HEK293 (cell line): ENCODE results near the gene IL5.

Experiments
- CTCF ChIA-PET: fragments of 350-600 bp; formaldehyde crosslinking; extraction: SDS; loops from one replicate; lab custom pipeline; 2021; ENCODE audit warnings: antibody characterized with exemption; lab: Yijun Ruan, JAX
- POLR2A ChIA-PET: fragments of 300-600 bp; formaldehyde crosslinking; extraction: SDS; loops from one replicate; lab custom pipeline; 2020; ENCODE audit warnings: antibody characterized with exemption, inconsistent platforms; lab: Yijun Ruan, JAX
- H3K27ac ChIP-seq: fragments of 200-500 bp; sonication (Bioruptor generic); 2 replicates; pipeline ENCODE4 v1.5.1; 2014; ENCODE audit warnings: low read depth, low read length, control low read depth, inconsistent platforms; ENCODE audit errors: extremely low read depth
- H3K36me3 ChIP-seq, 2 experiments: fragments of 200-500 bp in 1 of 2; sonication (Bioruptor generic) in 1 of 2; 1 replicate in 1 of 2; 2 replicates in 1 of 2; pipeline ENCODE4 v1.5.1; 2014 to 2017; ENCODE audit warnings: inconsistent platforms in 2 of 2, low read length in 2 of 2; ENCODE audit not compliant: control insufficient read depth in 2 of 2, insufficient read depth in 1 of 2
- H3K4me1 ChIP-seq: fragments of 200-500 bp; sonication (Bioruptor generic); 2 replicates; pipeline ENCODE4 v1.5.1; 2014; ENCODE audit warnings: mild to moderate bottlenecking, low read length, inconsistent platforms; ENCODE audit not compliant: control insufficient read depth, insufficient read depth
- H3K4me3 ChIP-seq: 2 replicates; pipeline ENCODE4 v1.5.1; 2011; ENCODE audit warnings: low read depth, mild to moderate bottlenecking, control low read depth, low read length, moderate library complexity
- H3K9me3 ChIP-seq: fragments of 200-500 bp; sonication (Bioruptor generic); 2 replicates; pipeline ENCODE4 v1.5.1; 2014; ENCODE audit warnings: low read depth, low read length, inconsistent platforms; ENCODE audit not compliant: control insufficient read depth, insufficient read depth
- SP3 ChIP-seq: fragments of 450-650 bp; formaldehyde crosslinking; IDR thresholded peaks from 2 replicates; pipeline ENCODE4 v1.5.1; 2016; ENCODE audit warnings: missing biosample characterization, missing genetic modification characterization
- ZEB2 ChIP-seq: fragments of 450-650 bp; formaldehyde crosslinking; IDR thresholded peaks from 2 replicates; pipeline ENCODE4 v1.5.1; 2016; ENCODE audit warnings: missing biosample characterization, missing genetic modification characterization
- ZNF2 ChIP-seq: fragments of 450-650 bp; formaldehyde crosslinking; IDR thresholded peaks from 2 replicates; pipeline ENCODE4 v1.5.1; 2016; ENCODE audit warnings: missing biosample characterization, missing genetic modification characterization
- ZNF223 ChIP-seq: fragments of 450-650 bp; formaldehyde crosslinking; IDR thresholded peaks from 2 replicates; pipeline ENCODE4 v1.5.1; 2016; ENCODE audit warnings: missing biosample characterization, missing genetic modification characterization
- ZNF274 ChIP-seq, 2 experiments: fragments of 200-500 bp in 1 of 2; fragments of 450-650 bp in 1 of 2; sonication (Bioruptor generic) in 1 of 2; formaldehyde crosslinking in 1 of 2; IDR thresholded peaks; 2 replicates each; pipeline versions ENCODE4 v1.5.1 to v1.6.1; 2014 to 2016; ENCODE audit warnings: borderline replicate concordance in 1 of 2, inconsistent platforms in 1 of 2, low read length in 1 of 2, missing biosample characterization in 1 of 2, missing genetic modification characterization in 1 of 2
- ZNF335 ChIP-seq: fragments of 450-650 bp; formaldehyde crosslinking; conservative IDR thresholded peaks from 2 replicates; pipeline ENCODE4 v1.5.1; 2016; ENCODE audit warnings: missing biosample characterization, missing genetic modification characterization
- ZNF654 ChIP-seq: fragments of 450-650 bp; formaldehyde crosslinking; IDR thresholded peaks from 2 replicates; pipeline ENCODE4 v1.5.1; 2016; ENCODE audit warnings: low read depth, missing biosample characterization, missing genetic modification characterization
- ZXDB ChIP-seq: fragments of 450-650 bp; formaldehyde crosslinking; IDR thresholded peaks from 2 replicates; pipeline ENCODE4 v1.5.1; 2016; ENCODE audit warnings: missing biosample characterization, missing genetic modification characterization
- TF ChIP-seq, protein P1 (sequence below): fragments of 450-650 bp; formaldehyde crosslinking; IDR thresholded peaks from 2 replicates; pipeline ENCODE4 v1.5.1; 2016; ENCODE audit warnings: missing biosample characterization, missing genetic modification characterization
- TF ChIP-seq, protein P2 (sequence below): fragments of 450-650 bp; formaldehyde crosslinking; IDR thresholded peaks from 2 replicates; pipeline ENCODE4 v1.5.1; 2016; ENCODE audit warnings: missing biosample characterization, missing genetic modification characterization
- TF ChIP-seq, protein P3 (sequence below): fragments of 450-650 bp; formaldehyde crosslinking; IDR thresholded peaks from 2 replicates; pipeline ENCODE4 v1.5.1; 2016; ENCODE audit warnings: missing biosample characterization, missing genetic modification characterization
- TF ChIP-seq, protein P4 (sequence below): fragments of 450-650 bp; formaldehyde crosslinking; IDR thresholded peaks from 2 replicates; pipeline ENCODE4 v1.5.1; 2016; ENCODE audit warnings: missing biosample characterization, missing genetic modification characterization

Gene IL5

DNA sequence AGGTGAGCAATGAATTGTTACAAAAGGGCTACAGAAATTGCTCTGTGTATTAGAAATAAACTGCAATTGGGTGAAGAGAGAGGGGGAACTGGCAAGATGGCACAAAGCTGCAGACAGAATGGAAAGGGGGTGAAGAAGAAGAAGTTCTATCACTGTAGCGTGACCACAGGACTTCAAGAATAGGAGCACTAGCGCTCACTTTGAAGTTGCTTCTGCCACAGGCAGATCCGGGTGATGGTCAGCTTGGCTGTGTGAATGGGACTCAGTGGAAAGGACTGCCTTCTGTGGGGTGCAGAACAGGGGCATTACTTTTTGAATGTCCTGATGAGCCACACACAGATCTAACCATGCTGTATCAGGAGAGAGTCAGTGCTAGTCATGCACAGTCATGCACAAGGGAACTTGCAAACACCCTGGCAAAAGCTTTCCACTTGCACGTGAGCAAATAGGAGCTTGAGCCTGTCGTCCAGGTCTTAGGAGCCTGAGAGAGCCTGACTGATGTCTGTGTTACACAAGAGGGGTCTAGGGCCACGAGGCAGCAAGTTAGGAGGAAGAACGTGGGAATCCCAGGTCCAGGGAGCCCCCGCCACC is 16.3 kb downstream of the IL5 start (continued):
- TF ChIP-seq SP3 (no peak), ZNF223 (no peak), ZEB2 (tag by site-specific recombination) (no peak)
- TF ChIP-seq, protein P1, sequence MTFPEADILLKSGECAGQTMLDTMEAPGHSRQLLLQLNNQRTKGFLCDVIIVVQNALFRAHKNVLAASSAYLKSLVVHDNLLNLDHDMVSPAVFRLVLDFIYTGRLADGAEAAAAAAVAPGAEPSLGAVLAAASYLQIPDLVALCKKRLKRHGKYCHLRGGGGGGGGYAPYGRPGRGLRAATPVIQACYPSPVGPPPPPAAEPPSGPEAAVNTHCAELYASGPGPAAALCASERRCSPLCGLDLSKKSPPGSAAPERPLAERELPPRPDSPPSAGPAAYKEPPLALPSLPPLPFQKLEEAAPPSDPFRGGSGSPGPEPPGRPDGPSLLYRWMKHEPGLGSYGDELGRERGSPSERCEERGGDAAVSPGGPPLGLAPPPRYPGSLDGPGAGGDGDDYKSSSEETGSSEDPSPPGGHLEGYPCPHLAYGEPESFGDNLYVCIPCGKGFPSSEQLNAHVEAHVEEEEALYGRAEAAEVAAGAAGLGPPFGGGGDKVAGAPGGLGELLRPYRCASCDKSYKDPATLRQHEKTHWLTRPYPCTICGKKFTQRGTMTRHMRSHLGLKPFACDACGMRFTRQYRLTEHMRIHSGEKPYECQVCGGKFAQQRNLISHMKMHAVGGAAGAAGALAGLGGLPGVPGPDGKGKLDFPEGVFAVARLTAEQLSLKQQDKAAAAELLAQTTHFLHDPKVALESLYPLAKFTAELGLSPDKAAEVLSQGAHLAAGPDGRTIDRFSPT (tag by site-specific recombination), result no peak

DNA sequence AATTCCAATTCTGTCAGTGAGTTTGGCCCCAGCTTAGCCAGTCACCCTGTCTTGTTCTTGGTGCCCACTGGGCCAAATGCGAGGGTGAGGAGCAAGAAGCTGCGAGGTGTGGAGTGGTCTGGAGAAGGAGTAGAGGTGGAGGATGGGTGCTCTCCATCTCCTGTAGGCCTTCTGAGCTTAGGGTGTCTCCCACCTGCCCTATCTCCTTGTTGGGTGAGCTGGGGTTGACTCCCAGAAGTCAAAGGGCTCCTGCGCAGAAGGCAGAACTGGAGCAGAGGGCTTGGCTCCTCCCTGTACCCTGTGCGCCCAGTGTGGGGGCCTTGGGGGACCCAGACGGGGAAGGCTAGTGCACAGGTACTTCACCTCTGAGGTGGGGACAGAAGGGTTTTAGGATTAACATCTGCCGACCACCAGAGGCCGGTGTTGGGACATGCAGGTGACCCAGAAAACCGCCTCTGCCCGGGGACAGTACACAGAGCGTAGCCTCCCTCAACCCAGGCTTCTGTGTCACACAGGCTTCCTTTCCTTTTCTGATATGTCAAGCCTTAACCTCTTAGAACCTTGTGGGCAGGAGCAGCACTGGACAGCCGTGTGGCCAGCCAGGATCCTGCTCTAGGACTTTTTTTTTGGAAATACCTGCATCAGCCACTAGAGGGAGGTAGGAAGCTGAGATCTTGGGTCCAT is 16.9 kb downstream of the IL5 start:
- TF ChIP-seq ZNF2 (tag by site-specific recombination) (peak; percentile 67; the same call in 1 of the 2 replicates), ZNF654 (tag by site-specific recombination) (peak; percentile 81), ZXDB (tag by site-specific recombination) (0 out of 2 replicates have a peak, but pooled peaks have one; percentile 26), ZNF335 (tag by site-specific recombination) (peak; percentile 92), ZNF274 (IDR thresholded peaks at IDR 0.05; ENCODE audit: low read length) (no peak), ZNF274 (tag by site-specific recombination; IDR thresholded peaks at IDR 0.05; ENCODE audit: borderline replicate concordance) (no peak)
- TF ChIP-seq, protein P2, sequence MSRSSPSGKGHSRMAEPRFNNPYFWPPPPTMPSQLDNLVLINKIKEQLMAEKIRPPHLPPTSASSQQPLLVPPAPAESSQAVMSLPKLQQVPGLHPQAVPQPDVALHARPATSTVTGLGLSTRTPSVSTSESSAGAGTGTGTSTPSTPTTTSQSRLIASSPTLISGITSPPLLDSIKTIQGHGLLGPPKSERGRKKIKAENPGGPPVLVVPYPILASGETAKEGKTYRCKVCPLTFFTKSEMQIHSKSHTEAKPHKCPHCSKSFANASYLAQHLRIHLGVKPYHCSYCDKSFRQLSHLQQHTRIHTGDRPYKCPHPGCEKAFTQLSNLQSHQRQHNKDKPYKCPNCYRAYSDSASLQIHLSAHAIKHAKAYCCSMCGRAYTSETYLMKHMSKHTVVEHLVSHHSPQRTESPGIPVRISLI, result peak; percentile 92
- TF ChIP-seq, protein P3, sequence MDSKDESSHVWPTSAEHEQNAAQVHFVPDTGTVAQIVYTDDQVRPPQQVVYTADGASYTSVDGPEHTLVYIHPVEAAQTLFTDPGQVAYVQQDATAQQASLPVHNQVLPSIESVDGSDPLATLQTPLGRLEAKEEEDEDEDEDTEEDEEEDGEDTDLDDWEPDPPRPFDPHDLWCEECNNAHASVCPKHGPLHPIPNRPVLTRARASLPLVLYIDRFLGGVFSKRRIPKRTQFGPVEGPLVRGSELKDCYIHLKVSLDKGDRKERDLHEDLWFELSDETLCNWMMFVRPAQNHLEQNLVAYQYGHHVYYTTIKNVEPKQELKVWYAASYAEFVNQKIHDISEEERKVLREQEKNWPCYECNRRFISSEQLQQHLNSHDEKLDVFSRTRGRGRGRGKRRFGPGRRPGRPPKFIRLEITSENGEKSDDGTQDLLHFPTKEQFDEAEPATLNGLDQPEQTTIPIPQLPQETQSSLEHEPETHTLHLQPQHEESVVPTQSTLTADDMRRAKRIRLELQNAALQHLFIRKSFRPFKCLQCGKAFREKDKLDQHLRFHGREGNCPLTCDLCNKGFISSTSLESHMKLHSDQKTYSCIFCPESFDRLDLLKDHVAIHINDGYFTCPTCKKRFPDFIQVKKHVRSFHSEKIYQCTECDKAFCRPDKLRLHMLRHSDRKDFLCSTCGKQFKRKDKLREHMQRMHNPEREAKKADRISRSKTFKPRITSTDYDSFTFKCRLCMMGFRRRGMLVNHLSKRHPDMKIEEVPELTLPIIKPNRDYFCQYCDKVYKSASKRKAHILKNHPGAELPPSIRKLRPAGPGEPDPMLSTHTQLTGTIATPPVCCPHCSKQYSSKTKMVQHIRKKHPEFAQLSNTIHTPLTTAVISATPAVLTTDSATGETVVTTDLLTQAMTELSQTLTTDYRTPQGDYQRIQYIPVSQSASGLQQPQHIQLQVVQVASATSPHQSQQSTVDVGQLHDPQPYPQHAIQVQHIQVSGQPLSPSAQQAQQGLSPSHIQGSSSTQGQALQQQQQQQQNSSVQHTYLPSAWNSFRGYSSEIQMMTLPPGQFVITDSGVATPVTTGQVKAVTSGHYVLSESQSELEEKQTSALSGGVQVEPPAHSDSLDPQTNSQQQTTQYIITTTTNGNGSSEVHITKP (tag by site-specific recombination), result no peak
- TF ChIP-seq, protein P4, sequence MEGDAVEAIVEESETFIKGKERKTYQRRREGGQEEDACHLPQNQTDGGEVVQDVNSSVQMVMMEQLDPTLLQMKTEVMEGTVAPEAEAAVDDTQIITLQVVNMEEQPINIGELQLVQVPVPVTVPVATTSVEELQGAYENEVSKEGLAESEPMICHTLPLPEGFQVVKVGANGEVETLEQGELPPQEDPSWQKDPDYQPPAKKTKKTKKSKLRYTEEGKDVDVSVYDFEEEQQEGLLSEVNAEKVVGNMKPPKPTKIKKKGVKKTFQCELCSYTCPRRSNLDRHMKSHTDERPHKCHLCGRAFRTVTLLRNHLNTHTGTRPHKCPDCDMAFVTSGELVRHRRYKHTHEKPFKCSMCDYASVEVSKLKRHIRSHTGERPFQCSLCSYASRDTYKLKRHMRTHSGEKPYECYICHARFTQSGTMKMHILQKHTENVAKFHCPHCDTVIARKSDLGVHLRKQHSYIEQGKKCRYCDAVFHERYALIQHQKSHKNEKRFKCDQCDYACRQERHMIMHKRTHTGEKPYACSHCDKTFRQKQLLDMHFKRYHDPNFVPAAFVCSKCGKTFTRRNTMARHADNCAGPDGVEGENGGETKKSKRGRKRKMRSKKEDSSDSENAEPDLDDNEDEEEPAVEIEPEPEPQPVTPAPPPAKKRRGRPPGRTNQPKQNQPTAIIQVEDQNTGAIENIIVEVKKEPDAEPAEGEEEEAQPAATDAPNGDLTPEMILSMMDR (tag by site-specific recombination), result peak; percentile 91
- H3K4me1 ChIP-seq, result no peaks in the 10 kb centered on the region
- ChIA-PET POLR2A (interaction anchor here (1.0 to 1.1 kb wide), 2 partner anchors 40 to 294 kb away, joined by 3 read pairs; no protein-coding TSS in a partner anchor), CTCF (interaction anchor here (0.6 to 3.9 kb wide), 65 partner anchors 11 to 1336 kb away, joined by 3 to 46 read pairs (median 4); partner anchors contain the start of genes CCNI2, IL4 and IRF1)
- no peak overlapping the region for H3K27ac ChIP-seq
- H3K9me3 ChIP-seq, result no peaks in the 10 kb centered on the region
- peak overlapping the region; percentile 32 for H3K4me3 ChIP-seq
- H3K36me3 ChIP-seq, result no peaks in the 10 kb centered on the region
